GM23338 (cell line): ENCODE data around the gene NR4A1. TPM values are rescaled to one million over a fixed set of nuclear protein-coding genes. Genes with fewer than 3 reads are reported as not detected.

Experiments used
- ATAC-seq: fragments of 200-7000 bp; cut with Tn5 transposase; 3 replicates; pipeline ENCODE4 v1.9.1; 2020
- DNase-seq: peaks from one replicate; pipeline ENCODE4 v3.0.0-alpha.2; 2015; ENCODE audit warnings: low spot score
- H2AFZ ChIP-seq: fragments of 200-600 bp; sonication (generic); 2 replicates; pipeline ENCODE4 v1.8.0; 2016; ENCODE audit warnings: antibody characterized with exemption, mild to moderate bottlenecking, moderate library complexity
- H3F3A ChIP-seq: fragments of 200-600 bp; sonication (generic); replicated peaks from 2 replicates; pipeline ENCODE4 v1.8.0; 2017; ENCODE audit warnings: antibody characterized with exemption, mixed run types, low read depth
- H3K27ac ChIP-seq: fragments of 200-600 bp; sonication (generic); 2 replicates; pipeline ENCODE4 v1.6.1; 2016; ENCODE audit warnings: low read depth
- H3K27me3 ChIP-seq: fragments of 200-600 bp; sonication (generic); 2 replicates; pipeline ENCODE4 v1.8.0; 2016; ENCODE audit warnings: mild to moderate bottlenecking, mixed run types, moderate library complexity; ENCODE audit not compliant: insufficient read depth
- H3K36me3 ChIP-seq: fragments of 200-600 bp; sonication (generic); 2 replicates; pipeline ENCODE4 v1.8.0; 2016; ENCODE audit warnings: mild to moderate bottlenecking; ENCODE audit not compliant: insufficient read depth
- H3K4me1 ChIP-seq: fragments of 200-600 bp; sonication (generic); 2 replicates; pipeline ENCODE4 v1.8.0; 2016; ENCODE audit warnings: mild to moderate bottlenecking, moderate library complexity; ENCODE audit not compliant: insufficient read depth
- H3K4me2 ChIP-seq: fragments of 200-600 bp; sonication (generic); 2 replicates; pipeline ENCODE4 v1.7.1; 2017; ENCODE audit warnings: mixed run types
- H3K4me3 ChIP-seq: fragments of 200-600 bp; sonication (generic); 2 replicates; pipeline ENCODE4 v1.6.1; 2016; ENCODE audit warnings: mixed run types
- H3K79me2 ChIP-seq: fragments of 200-600 bp; sonication (generic); replicated peaks from 2 replicates; pipeline ENCODE4 v1.8.0; 2017; ENCODE audit warnings: mild to moderate bottlenecking; ENCODE audit not compliant: insufficient read depth
- H3K9me2 ChIP-seq: fragments of 200-600 bp; sonication (generic); 2 replicates; pipeline ENCODE4 v1.8.0; 2017; ENCODE audit not compliant: insufficient read depth
- H4K20me1 ChIP-seq: fragments of 200-600 bp; sonication (generic); replicated peaks from 2 replicates; pipeline ENCODE4 v1.8.0; 2017; ENCODE audit warnings: mild to moderate bottlenecking; ENCODE audit not compliant: insufficient read depth
- H3K27ac Mint-ChIP-seq: 2 replicates; pipeline ENCODE4 v1.8.0; 2020; ENCODE audit warnings: inconsistent platforms, mild to moderate bottlenecking, moderate library complexity, mixed read lengths
- H3K27me3 Mint-ChIP-seq: 3 replicates; pipeline ENCODE4 v1.8.0; 2022; ENCODE audit warnings: low read depth, mild to moderate bottlenecking, moderate library complexity, mixed read lengths, inconsistent platforms; ENCODE audit not compliant: insufficient read depth, poor library complexity
- H3K36me3 Mint-ChIP-seq: 3 replicates; pipeline ENCODE4 v1.8.0; 2021; ENCODE audit warnings: low read depth, mild to moderate bottlenecking, inconsistent platforms, moderate library complexity, mixed read lengths
- H3K4me1 Mint-ChIP-seq: 3 replicates; pipeline ENCODE4 v1.8.0; 2020; ENCODE audit warnings: mild to moderate bottlenecking, inconsistent platforms, mixed read lengths
- H3K4me3 Mint-ChIP-seq: 3 replicates; pipeline ENCODE4 v1.8.0; 2021; ENCODE audit warnings: moderate library complexity, mild to moderate bottlenecking, inconsistent platforms, mixed read lengths
- H3K9me3 Mint-ChIP-seq: 3 replicates; pipeline ENCODE4 v1.8.0; 2020; ENCODE audit warnings: moderate library complexity, mild to moderate bottlenecking, inconsistent platforms, mixed read lengths
- CREB1 ChIP-seq: fragments of 250-450 bp; sonication (Bioruptor Pico); IDR thresholded peaks from 2 replicates; pipeline ENCODE4 v1.5.0; 2020; ENCODE audit warnings: low read depth, mild to moderate bottlenecking, moderate library complexity
- CTCF ChIP-seq, 2 experiments: fragments of 200-600 bp in 1 of 2; sonication (generic) in 1 of 2; conservative IDR thresholded peaks; 2 replicates each; pipeline versions ENCODE4 v1.5.1 to v1.6.1; 2016 to 2017; ENCODE audit warnings: antibody characterized with exemption in 2 of 2, low read depth in 2 of 2, mild to moderate bottlenecking in 2 of 2, moderate library complexity in 1 of 2
- ETS1 ChIP-seq: IDR thresholded peaks from 2 replicates; pipeline ENCODE4 v1.6.1; 2016; ENCODE audit warnings: antibody characterized with exemption
- EZH2 ChIP-seq: fragments of 200-600 bp; sonication (generic); IDR thresholded peaks from one replicate; pipeline ENCODE4 v1.8.0; 2017; ENCODE audit warnings: antibody characterized with exemption, mild to moderate bottlenecking, low read depth; ENCODE audit not compliant: unreplicated experiment
- EZH2phosphoT487 ChIP-seq: fragments of 200-600 bp; sonication (generic); IDR thresholded peaks from one replicate; pipeline ENCODE4 v1.8.1; 2018; ENCODE audit warnings: antibody characterized with exemption; ENCODE audit not compliant: unreplicated experiment
- JUNB ChIP-seq: IDR thresholded peaks from one replicate; pipeline ENCODE4 v1.6.1; 2016; ENCODE audit warnings: antibody characterized with exemption; ENCODE audit not compliant: unreplicated experiment
- NANOG ChIP-seq: IDR thresholded peaks from 2 replicates; pipeline ENCODE4 v1.6.1; 2016; ENCODE audit warnings: antibody characterized with exemption, borderline replicate concordance
- POLR2AphosphoS5 ChIP-seq: IDR thresholded peaks from 2 replicates; pipeline ENCODE4 v1.6.1; 2016; ENCODE audit warnings: antibody characterized with exemption, low read depth
- STAT1 ChIP-seq: IDR thresholded peaks from one replicate; pipeline ENCODE4 v1.6.1; 2016; ENCODE audit warnings: antibody characterized with exemption; ENCODE audit not compliant: unreplicated experiment
- ZNF331 ChIP-seq: fragments of 250-450 bp; sonication (Bioruptor Pico); IDR thresholded peaks from 2 replicates; pipeline ENCODE4 v1.5.0; 2020; ENCODE audit warnings: low read depth, mild to moderate bottlenecking, moderate library complexity
- ZNF462 ChIP-seq: fragments of 250-450 bp; sonication (Bioruptor Pico); IDR thresholded peaks from 2 replicates; pipeline ENCODE4 v1.5.0; 2020; ENCODE audit warnings: mild to moderate bottlenecking, moderate library complexity
- polyA plus RNA-seq: library from polyadenylated mRNA; unstranded; fragments of >200 nt; fragmentation: Nextera tagmentation; extraction: Ambion mirVana; gene quantifications from 2 replicates; pipeline ENCODE4 v1.2.1, GENCODE V29; 2016
- total RNA-seq: library from RNA; depleted of rRNA; stranded (reverse); fragments of >200 nt; shearing (Covaris generic); gene quantifications from 2 replicates; pipeline ENCODE4 v1.2.3, GENCODE V29; 2014

The NR4A1 gene
- total and polyA plus RNA-seq, 2 experiments from 2014 or later: 7.5 to 19.1 TPM

- no peak overlapping the region for H2AFZ ChIP-seq
- H3K36me3 ChIP-seq: no peaks in the 10 kb centered on the region
- no peaks in the 10 kb centered on the region for H3K79me2 ChIP-seq
- peaks cover 35% of the 10 kb centered on the region for H3K27me3 Mint-ChIP-seq
- no peaks in the 10 kb centered on the region for H4K20me1 ChIP-seq
- H3K4me1 Mint-ChIP-seq: peaks cover 22% of the 10 kb centered on the region
- no peak overlapping the region for H3K4me3 ChIP-seq
- ATAC-seq: no peak
- peaks cover 6% of the 10 kb centered on the region; the same call in 1 of the 2 replicates for H3F3A ChIP-seq
- H3K27ac ChIP-seq: no peak overlapping the region
- H3K4me3 Mint-ChIP-seq: no peak overlapping the region
- DNase-seq: no peak
- TF ChIP-seq POLR2AphosphoS5 (no peak), EZH2 (no peak), STAT1 (no peak), JUNB (no peak), CTCF (conservative IDR thresholded peaks at IDR 0.05; ENCODE audit: low read depth in 2 of 2) (no peak), CREB1 (no peak), ZNF462 (CRISPR knock-in tag) (no peak), NANOG (no peak), EZH2phosphoT487 (no peak), ETS1 (no peak), ZNF331 (CRISPR knock-in tag) (no peak)
- no peak overlapping the region for H3K27ac Mint-ChIP-seq
- peaks cover 29% of the 10 kb centered on the region for H3K27me3 ChIP-seq
- H3K9me2 ChIP-seq: no peaks in the 10 kb centered on the region
- H3K9me3 Mint-ChIP-seq: no peaks in the 10 kb centered on the region
- no peaks in the 10 kb centered on the region for H3K36me3 Mint-ChIP-seq
- H3K4me1 ChIP-seq: peaks cover 24% of the 10 kb centered on the region
- no peak overlapping the region for H3K4me2 ChIP-seq
These were observed 24.0 kb upstream of the NR4A1 start for GRCh38 chr12:52027085-52027843.
